HG03558 (cell line): ENCODE results near the gene ZBTB47.

Experiments
- ATAC-seq: cut with Tn5 transposase; IDR thresholded peaks from one replicate; pipeline ENCODE4 v1.9.1; 2021; ENCODE audit warnings: moderate number of reproducible peaks; ENCODE audit not compliant: unreplicated experiment; ENCODE audit errors: extremely low read depth

The ZBTB47 gene

GRCh38 chr3:42696356-42697288 is 43.1 kb downstream of the ZBTB47 start:
- ATAC-seq = no peak

DNA sequence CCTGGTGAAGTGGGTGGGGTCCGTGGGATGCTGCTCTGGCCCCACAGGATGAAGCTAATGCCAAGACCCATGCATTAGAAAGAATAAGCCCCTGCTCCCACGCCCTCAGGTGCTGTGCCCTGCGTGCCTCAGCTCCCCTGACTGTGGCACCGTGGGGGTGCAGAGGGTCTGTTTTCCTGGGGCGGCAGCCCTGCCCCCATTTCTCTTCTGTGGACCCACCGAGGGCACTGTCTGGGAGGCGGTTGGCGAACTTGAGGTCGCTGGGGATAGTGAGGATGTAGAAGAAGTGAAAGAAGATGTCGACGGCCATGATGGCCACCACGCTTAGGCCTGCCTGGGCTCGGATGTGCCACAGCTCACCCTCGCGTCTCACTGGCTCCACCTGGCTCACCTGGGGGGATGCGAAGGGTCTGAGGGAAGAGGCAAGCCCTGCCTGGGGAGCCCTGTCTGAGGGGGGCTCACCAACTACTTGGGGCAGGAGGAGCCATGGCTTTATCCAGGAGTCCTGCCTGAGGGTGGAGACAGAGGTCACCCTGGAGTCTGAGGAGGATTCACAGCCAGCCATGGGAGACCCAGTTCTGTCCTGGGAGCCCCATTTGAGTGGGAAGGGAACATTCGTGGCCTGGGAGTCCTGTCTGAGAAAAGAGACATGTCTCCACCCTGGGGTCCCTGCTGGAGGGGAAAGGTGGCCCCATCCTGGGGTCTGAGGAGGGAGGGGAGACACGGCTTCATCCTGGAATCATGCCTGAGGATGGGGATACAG is 44.0 kb downstream of the ZBTB47 start:
- no peak for ATAC-seq

DNA sequence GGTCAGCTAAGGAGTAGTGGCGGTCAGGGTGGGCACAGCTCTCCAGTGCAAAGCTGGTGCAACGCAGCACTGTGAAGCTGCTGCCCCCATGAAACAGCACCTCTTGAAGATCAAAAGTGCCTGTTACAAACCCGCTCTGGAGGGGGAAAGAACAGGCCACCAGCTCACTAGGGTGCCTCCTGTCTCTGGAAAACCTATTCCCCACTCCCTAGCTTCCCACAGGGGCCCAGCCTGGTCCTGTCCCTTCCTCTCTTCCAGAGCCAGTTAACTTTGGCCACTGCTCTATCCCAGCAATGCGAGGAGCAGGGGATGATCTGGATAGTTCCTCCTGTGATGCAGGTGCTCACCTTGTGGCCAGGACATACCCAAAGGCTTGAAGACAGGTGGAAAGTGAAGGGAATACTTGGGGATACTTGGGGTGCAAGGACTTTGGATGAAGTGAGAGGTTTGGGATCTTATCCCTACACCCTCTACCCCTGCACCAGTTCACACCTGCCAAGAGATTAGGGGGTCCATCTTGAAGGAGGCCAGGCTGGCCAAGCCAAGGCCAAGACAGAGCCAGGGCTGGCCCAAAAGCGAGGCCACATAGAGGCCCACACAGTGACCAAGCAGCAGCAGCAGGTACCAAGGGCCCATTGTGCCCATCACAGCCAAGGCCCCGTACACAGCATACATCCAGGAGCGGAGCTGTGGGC is 44.9 kb downstream of the ZBTB47 start:
- ATAC-seq = no peak

- ATAC-seq = no peak
Measured at GRCh38 chr3:42698911-42699230, 45.4 kb downstream of the ZBTB47 start.

DNA sequence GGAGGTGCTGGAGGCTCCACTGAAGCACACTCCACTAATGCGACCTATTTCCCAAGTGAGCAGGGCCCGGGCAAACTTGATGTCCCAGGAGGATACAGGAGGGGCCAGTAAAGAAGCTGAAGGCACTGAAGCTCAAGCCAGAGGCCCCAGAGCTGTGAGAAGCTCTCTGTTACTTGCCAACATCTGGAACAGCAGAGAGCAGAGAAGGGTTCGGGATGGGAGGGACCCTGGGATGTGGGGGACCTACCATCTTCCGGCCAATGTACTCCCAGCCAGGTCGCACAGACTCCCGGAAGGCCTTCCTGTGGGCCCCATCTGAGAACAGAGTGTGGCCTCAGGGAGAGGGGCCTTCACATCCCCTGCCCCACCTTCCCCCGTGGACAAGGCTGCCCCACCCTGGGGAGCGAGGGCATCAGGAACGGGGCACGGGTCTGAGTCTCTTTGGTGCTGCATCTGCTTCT is 46.0 kb downstream of the ZBTB47 start:
- no peak for ATAC-seq

DNA sequence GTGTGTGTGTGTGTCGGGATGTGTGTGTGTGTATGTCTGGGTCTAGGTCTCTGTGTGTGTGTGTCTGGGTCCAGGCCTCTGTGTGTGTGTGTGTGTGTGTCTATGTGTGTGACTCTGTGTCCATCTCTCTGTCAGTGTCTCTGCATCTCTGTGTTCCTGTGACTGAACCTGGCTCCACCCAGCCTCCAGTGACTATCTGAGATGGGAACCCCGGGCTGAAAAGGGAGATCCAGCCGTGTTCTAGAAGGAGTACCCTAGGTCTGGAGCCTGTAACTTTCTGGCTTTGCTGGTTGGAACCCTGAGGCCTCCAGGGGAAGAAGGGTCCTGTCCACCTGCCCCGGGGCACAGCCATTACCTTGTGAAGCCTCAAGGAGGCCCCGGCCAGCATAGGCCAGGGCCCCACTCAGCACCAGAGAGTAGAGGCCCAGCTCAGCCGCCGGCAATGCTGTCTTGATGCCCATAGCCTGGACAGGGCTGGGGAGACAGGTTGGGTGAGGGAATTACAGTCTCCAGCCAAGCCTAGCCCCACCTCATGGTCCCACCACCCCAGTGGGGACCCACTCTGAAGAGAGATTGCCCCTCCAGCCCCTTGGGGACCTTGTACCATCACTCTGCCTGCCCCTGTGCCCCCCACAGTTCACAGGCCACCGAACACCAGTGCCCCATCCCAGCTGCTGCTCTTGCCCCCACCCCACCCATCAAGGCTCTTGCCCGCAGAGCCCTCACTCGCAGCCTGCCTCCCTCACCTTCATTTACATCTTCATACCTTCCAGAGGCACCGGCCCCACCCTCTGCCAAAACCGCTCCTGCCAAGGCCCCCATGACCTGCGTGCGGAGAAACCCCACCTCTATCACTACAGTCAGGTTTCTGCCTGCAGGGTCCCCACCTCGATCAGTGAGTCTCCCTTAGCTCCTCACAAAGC is 47.1 kb downstream of the ZBTB47 start:
- no peak for ATAC-seq

GRCh38 chr3:42701371-42702065 is 48.0 kb downstream of the ZBTB47 start:
- ATAC-seq = no peak

DNA sequence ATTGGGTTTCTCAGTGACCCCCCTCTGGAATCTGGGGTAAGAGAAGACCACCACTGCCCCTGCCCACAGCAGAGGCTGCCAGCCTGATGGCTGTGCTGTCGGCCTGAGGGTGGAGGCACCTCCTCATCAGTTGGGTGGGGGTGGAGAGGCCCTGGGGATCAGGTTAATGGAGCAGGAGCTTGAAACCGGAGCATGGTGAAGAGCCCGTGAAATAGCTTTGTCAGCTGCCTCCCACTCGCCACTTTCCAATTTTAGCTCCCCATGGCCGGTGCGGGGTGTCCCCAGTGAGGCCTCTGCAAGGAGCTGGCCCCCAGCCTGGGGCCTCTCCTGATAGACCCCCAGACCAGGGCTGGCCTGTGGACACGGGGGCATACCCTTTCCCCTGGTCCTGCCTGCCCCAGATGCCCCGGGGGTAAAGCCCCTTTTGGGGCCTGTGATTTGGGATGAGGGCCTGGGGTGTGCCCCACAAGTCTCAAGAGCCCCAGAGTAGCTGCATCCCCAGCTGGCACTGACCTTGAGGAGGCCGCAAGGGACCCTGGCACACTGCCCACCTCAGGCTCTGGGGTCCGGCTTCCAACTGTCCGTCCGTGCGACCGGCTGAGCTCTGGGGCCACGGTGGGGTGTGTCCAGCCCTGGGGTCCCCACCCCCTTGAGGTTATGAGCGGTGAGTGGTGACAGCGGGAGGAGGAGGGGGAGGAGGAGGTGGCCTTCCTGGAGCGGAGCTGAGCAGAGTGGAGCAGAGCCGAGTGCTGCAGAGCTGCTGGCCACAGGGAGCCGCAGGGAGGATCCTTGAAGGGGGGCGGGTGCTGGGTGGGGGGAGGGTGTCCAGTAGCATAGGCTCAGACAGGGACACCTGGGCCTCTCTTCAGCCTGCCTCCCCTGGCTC is 48.8 kb downstream of the ZBTB47 start, which contains the start of gene HHATL:
Gene HHATL, minus strand, starts transcription at position 733 of the 886 bp plus-strand sequence. CDS start 1,972 bp downstream, outside the sequence.
- no peak for ATAC-seq

DNA sequence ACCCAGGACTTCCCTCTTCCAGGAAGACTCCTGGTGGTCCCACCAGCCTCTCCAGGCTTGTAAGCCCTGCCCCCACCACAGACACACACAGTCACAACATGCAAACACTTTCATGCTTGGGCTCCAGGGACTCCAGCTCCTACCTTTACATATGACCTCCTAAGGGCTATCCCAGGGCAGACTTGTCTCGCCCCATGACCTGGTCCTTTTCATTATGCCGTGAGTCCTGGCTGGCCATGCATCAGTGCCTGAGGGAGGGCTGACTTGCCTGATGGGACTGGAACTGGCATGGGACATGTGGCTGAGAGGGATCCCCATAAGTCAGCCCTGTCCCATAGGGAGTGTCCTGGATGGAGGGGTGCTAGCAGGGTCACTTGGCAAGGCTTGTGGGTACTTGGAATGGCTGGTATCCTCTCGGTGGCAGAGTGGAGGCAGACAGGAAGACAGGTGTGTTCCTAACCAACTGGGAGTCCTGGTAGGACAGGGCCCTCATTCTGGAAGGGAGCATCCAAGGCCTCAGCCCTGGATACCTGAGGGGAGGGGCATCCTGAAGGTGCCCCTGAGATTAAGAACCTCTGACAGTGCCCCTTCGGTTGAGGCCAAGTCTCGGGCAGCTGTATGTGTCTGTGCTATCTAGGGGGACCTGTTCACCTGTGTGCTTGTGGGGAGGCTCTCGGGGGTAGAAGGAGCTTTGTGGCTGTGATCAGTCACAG is 49.6 kb downstream of the ZBTB47 start:
- no peak for ATAC-seq

DNA sequence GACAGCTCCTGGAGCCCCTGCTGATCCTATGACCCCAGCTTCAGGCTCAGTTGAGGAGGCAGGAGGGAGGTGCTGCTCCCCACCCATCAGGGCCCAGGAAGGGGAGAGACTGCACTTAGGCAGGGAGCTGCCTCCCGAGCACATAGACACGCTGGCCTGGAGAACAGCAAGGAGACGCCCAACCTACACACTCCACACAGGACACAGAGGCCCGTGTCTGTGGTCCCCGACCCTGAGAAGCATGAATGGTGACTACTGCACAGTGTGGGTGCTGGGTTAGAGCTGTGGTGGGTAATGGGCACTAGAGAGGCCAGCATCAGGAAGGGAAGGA is 50.2 kb downstream of the ZBTB47 start:
- ATAC-seq = no peak

GRCh38 chr3:42704136-42704841 is 50.8 kb downstream of the ZBTB47 start:
- ATAC-seq = no peak

GRCh38 chr3:42705058-42705767 is 51.7 kb downstream of the ZBTB47 start:
- no peak for ATAC-seq

- ATAC-seq = no peak
Measured at GRCh38 chr3:42705962-42706585, 52.6 kb downstream of the ZBTB47 start.

- ATAC-seq = no peak
Measured at GRCh38 chr3:42706721-42707619, 53.5 kb downstream of the ZBTB47 start.
